ENCODE measurements around the gene SOBP.

SOBP gene

DNA sequence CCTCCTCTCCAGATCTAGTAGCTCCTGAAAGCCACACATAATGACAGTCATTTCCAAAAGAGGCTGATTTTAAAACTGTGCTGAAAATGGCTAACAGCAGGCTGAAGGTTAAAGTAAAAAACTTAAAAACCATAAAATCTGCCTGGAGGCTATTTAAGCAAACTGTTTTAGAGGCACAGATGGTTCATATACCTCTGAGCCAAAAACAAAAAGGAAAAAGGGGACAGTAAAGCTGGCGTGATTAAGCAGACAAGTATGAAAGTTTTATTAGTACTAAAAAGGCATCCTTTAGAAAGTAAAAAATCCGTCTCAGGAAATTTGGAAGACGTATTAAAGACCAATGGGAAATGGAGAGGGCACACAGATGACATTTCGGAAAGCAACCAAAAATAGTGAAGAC, 55.8 kb downstream of the SOBP start:
- Histone ChIP-seq H3K27me3 (ENCODE audit: control insufficient read depth in 1 of 2, insufficient read depth in 1 of 2, low read length in 2 of 2) (peaks cover 0 to 15% of the 10 kb centered on the region in 2 experiments), H4K91ac (ENCODE audit: low read length) (no peak overlapping the region), H3K9me3 (ENCODE audit: control insufficient read depth, low read length) (no peaks in the 10 kb centered on the region), H3K18ac (ENCODE audit: low read depth in 1 of 2, low read length in 2 of 2) (no peak overlapping the region), H3K23ac (ENCODE audit: low read length in 2 of 2) (no peak overlapping the region), H3K79me1 (replicated peaks; ENCODE audit: low read length, poor library complexity, severe bottlenecking) (no peaks in the 10 kb centered on the region), H3K14ac (ENCODE audit: low read length in 2 of 2) (no peak overlapping the region), H4K8ac (ENCODE audit: low read length) (no peak overlapping the region), H3K4me1 (ENCODE audit: control insufficient read depth, insufficient read depth, low read depth, low read length) (peaks cover 2% of the 10 kb centered on the region), H2BK15ac (ENCODE audit: low read depth, poor library complexity, severe bottlenecking) (no peak overlapping the region), H3K4me3 (ENCODE audit: insufficient read depth in 1 of 2, low read depth in 1 of 2, low read length in 2 of 2) (no peak overlapping the region), H3K9ac (ENCODE audit: low read length) (no peak overlapping the region), H3K36me3 (ENCODE audit: control insufficient read depth in 1 of 2, insufficient read depth in 2 of 2, low read depth in 1 of 2, low read length in 2 of 2) (peaks cover 0 to 50% of the 10 kb centered on the region in 2 experiments), H2AK5ac (ENCODE audit: low read length, severe bottlenecking) (no peak overlapping the region), H3K4me2 (ENCODE audit: low read length, poor library complexity, severe bottlenecking) (no peak overlapping the region), H2BK5ac (ENCODE audit: low read depth, low read length, poor library complexity, severe bottlenecking) (no peak overlapping the region), H2BK120ac (ENCODE audit: low read depth, low read length) (no peak overlapping the region), H3K4ac (ENCODE audit: low read depth in 1 of 2, low read length in 2 of 2) (no peak overlapping the region), H2AFZ (ENCODE audit: low read depth, low read length) (no peak overlapping the region), H3K27ac (ENCODE audit: low read length, poor library complexity, severe bottlenecking) (no peak overlapping the region), H2BK12ac (ENCODE audit: low read length in 2 of 2) (no peak overlapping the region)
- 91% methylated on average over 4 of the region's 4 CpGs for WGBS
- DNase-seq, result no peak

DNA sequence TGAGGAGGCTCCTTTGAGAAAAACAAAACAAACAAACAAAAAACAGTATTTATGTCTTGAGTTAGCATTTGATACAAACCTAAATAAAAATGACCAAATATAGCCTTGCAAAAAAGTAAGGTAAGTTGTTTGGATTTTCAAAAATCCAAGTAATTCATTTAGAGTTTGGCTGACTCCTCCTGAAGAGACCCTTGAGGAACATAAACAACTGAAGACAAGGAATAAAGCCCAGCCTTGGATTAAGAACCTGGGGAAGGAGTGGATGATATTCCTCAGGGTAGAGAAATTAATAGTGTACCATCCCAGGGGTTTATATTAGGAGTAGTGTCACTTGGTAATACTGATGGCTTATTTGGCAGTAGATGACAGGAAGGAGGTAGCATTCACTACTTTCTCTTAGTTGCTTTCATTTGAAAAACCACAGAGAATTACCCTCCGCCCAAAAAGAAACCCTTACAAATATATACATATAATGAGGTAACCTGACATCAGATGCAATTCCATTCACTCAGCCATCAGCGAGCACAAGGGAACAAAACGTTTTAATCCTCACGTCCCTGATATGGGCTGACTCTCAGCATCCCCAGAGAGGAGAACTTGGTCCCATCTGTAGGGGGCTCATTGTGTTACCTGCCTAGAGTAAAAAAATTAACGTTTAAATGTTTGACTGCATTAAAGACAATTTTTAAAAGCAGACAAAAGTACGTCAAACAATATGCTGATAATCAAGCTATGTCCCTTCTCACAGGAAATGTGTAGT, 57.0 kb downstream of the SOBP start:
- WGBS, result 67% methylated on average over 4 of the region's 6 CpGs
- Histone ChIP-seq H3K4me2 (ENCODE audit: low read length, poor library complexity, severe bottlenecking) (no peak overlapping the region), H4K8ac (ENCODE audit: low read length) (no peak overlapping the region), H3K4me1 (ENCODE audit: control insufficient read depth, insufficient read depth, low read depth, low read length) (peaks cover 2% of the 10 kb centered on the region), H4K91ac (ENCODE audit: low read length) (no peak overlapping the region), H3K27me3 (ENCODE audit: control insufficient read depth in 1 of 2, insufficient read depth in 1 of 2, low read length in 2 of 2) (peaks cover 0 to 15% of the 10 kb centered on the region in 2 experiments), H3K9ac (ENCODE audit: low read length) (no peak overlapping the region), H3K79me1 (replicated peaks; ENCODE audit: low read length, poor library complexity, severe bottlenecking) (no peaks in the 10 kb centered on the region), H3K18ac (ENCODE audit: low read depth in 1 of 2, low read length in 2 of 2) (no peak overlapping the region), H2BK12ac (ENCODE audit: low read length in 2 of 2) (no peak overlapping the region), H3K9me3 (ENCODE audit: control insufficient read depth, low read length) (no peaks in the 10 kb centered on the region), H3K27ac (ENCODE audit: low read length, poor library complexity, severe bottlenecking) (no peak overlapping the region), H3K4ac (ENCODE audit: low read depth in 1 of 2, low read length in 2 of 2) (no peak overlapping the region), H2BK15ac (ENCODE audit: low read depth, poor library complexity, severe bottlenecking) (no peak overlapping the region), H3K14ac (ENCODE audit: low read length in 2 of 2) (no peak overlapping the region), H3K36me3 (ENCODE audit: control insufficient read depth in 1 of 2, insufficient read depth in 2 of 2, low read depth in 1 of 2, low read length in 2 of 2) (peaks cover 0 to 53% of the 10 kb centered on the region in 2 experiments), H2BK120ac (ENCODE audit: low read depth, low read length) (no peak overlapping the region), H3K4me3 (ENCODE audit: insufficient read depth in 1 of 2, low read depth in 1 of 2, low read length in 2 of 2) (no peak overlapping the region), H2AK5ac (ENCODE audit: low read length, severe bottlenecking) (no peak overlapping the region), H2BK5ac (ENCODE audit: low read depth, low read length, poor library complexity, severe bottlenecking) (no peak overlapping the region), H2AFZ (ENCODE audit: low read depth, low read length) (no peak overlapping the region), H3K23ac (ENCODE audit: low read length in 2 of 2) (no peak overlapping the region)
- no peak for DNase-seq

DNA sequence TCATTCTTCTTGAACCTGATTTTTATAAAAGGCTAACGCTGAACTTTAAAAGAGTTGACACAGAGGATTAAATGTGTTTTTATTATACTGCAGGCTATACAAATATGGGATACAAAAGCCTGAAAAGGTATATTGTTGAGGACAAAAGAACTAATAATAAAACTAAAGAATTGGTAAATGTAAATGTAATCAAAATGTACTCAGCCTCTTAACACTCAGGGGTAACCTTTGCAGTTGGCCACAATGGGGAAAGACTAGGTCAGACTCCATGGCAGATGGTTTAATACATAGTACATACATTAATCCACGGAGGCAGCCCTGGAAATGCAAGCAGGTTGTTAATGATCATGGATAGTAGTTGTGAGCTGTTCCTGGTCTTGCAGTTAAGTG, 57.5 kb downstream of the SOBP start:
- Histone ChIP-seq H2BK15ac (ENCODE audit: low read depth, poor library complexity, severe bottlenecking) (no peak overlapping the region), H3K4me2 (ENCODE audit: low read length, poor library complexity, severe bottlenecking) (no peak overlapping the region), H3K79me1 (replicated peaks; ENCODE audit: low read length, poor library complexity, severe bottlenecking) (no peaks in the 10 kb centered on the region), H3K4me3 (ENCODE audit: insufficient read depth in 1 of 2, low read depth in 1 of 2, low read length in 2 of 2) (no peak overlapping the region), H2AK5ac (ENCODE audit: low read length, severe bottlenecking) (no peak overlapping the region), H4K8ac (ENCODE audit: low read length) (no peak overlapping the region), H2AFZ (ENCODE audit: low read depth, low read length) (no peak overlapping the region), H3K4me1 (ENCODE audit: control insufficient read depth, insufficient read depth, low read depth, low read length) (peaks cover 2% of the 10 kb centered on the region), H3K9me3 (ENCODE audit: control insufficient read depth, low read length) (no peaks in the 10 kb centered on the region), H3K27ac (ENCODE audit: low read length, poor library complexity, severe bottlenecking) (no peak overlapping the region), H3K23ac (ENCODE audit: low read length in 2 of 2) (no peak overlapping the region), H3K27me3 (ENCODE audit: control insufficient read depth in 1 of 2, insufficient read depth in 1 of 2, low read length in 2 of 2) (peaks cover 0 to 11% of the 10 kb centered on the region in 2 experiments), H3K4ac (ENCODE audit: low read depth in 1 of 2, low read length in 2 of 2) (no peak overlapping the region), H3K18ac (ENCODE audit: low read depth in 1 of 2, low read length in 2 of 2) (no peak overlapping the region), H4K91ac (ENCODE audit: low read length) (no peak overlapping the region), H2BK5ac (ENCODE audit: low read depth, low read length, poor library complexity, severe bottlenecking) (no peak overlapping the region), H2BK120ac (ENCODE audit: low read depth, low read length) (no peak overlapping the region), H3K14ac (ENCODE audit: low read length in 2 of 2) (no peak overlapping the region), H3K36me3 (ENCODE audit: control insufficient read depth in 1 of 2, insufficient read depth in 2 of 2, low read depth in 1 of 2, low read length in 2 of 2) (peaks cover 0 to 55% of the 10 kb centered on the region in 2 experiments), H3K9ac (ENCODE audit: low read length) (no peak overlapping the region), H2BK12ac (ENCODE audit: low read length in 2 of 2) (no peak overlapping the region)
- no peak for DNase-seq
- WGBS, result 69% methylated on average over 2 of the region's 2 CpGs

DNA sequence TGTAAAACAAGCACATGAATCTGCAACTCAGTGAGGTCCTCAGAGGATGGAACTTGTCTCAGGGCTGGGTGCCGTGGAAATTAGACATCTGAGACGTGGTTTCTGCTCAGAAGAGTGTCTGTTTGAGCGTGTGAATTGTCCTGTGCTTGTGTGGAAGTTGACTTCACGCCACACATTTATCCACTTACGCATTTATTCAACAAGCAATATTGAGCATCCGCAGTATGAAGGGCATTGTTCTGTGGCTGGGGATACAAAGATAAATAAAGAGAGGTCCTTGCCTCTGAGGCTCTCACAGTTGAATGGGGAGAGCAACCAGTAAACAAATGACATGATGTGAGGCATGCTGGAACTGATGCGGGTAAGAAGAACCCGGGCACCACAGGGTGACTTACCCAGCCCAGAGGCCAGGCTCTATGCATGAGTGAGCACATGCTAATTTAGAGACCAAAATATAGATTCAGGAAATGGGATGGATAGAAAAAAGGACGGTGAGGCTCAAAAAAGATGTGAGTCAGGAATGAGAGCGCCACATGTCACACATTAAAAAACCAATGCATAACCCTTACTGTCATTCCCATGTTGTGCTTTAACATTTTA, 60.4 kb downstream of the SOBP start:
- Histone ChIP-seq H2BK15ac (ENCODE audit: low read depth, poor library complexity, severe bottlenecking) (no peak overlapping the region), H3K18ac (ENCODE audit: low read depth in 1 of 2, low read length in 2 of 2) (no peak overlapping the region), H3K79me1 (replicated peaks; ENCODE audit: low read length, poor library complexity, severe bottlenecking) (no peaks in the 10 kb centered on the region), H3K9ac (ENCODE audit: low read length) (no peak overlapping the region), H3K36me3 (ENCODE audit: control insufficient read depth in 1 of 2, insufficient read depth in 2 of 2, low read depth in 1 of 2, low read length in 2 of 2) (peaks cover 0 to 56% of the 10 kb centered on the region in 2 experiments), H2BK120ac (ENCODE audit: low read depth, low read length) (no peak overlapping the region), H3K14ac (ENCODE audit: low read length in 2 of 2) (no peak overlapping the region), H3K27ac (ENCODE audit: low read length, poor library complexity, severe bottlenecking) (no peak overlapping the region), H3K4me1 (ENCODE audit: control insufficient read depth, insufficient read depth, low read depth, low read length) (peaks cover 2% of the 10 kb centered on the region), H2BK12ac (ENCODE audit: low read length in 2 of 2) (no peak overlapping the region), H3K27me3 (ENCODE audit: control insufficient read depth in 1 of 2, insufficient read depth in 1 of 2, low read length in 2 of 2) (peaks cover 0 to 9% of the 10 kb centered on the region in 2 experiments), H2BK5ac (ENCODE audit: low read depth, low read length, poor library complexity, severe bottlenecking) (no peak overlapping the region), H3K23ac (ENCODE audit: low read length in 2 of 2) (no peak overlapping the region), H3K4me3 (ENCODE audit: insufficient read depth in 1 of 2, low read depth in 1 of 2, low read length in 2 of 2) (no peak overlapping the region), H2AK5ac (ENCODE audit: low read length, severe bottlenecking) (no peak overlapping the region), H3K4me2 (ENCODE audit: low read length, poor library complexity, severe bottlenecking) (no peak overlapping the region), H4K91ac (ENCODE audit: low read length) (no peak overlapping the region), H3K4ac (ENCODE audit: low read depth in 1 of 2, low read length in 2 of 2) (no peak overlapping the region), H4K8ac (ENCODE audit: low read length) (no peak overlapping the region), H3K9me3 (ENCODE audit: control insufficient read depth, low read length) (no peaks in the 10 kb centered on the region), H2AFZ (ENCODE audit: low read depth, low read length) (no peak overlapping the region)
- DNase-seq, result no peak
- 98% methylated on average over 5 of the region's 10 CpGs for WGBS
